Medulla oblongata (tissue), 1 donor: ENCODE data around the gene HCN2.
"Not testable (repeated sequence)": the region's sequence is repeated elsewhere in the genome, so short reads cannot be mapped to it uniquely, and the experiment has no call there.

Experiments used
- DNase-seq: peaks from one replicate; pipeline ENCODE4 v3.0.0-alpha.2; 2015; ENCODE audit errors: extremely low spot score

Gene HCN2

DNA sequence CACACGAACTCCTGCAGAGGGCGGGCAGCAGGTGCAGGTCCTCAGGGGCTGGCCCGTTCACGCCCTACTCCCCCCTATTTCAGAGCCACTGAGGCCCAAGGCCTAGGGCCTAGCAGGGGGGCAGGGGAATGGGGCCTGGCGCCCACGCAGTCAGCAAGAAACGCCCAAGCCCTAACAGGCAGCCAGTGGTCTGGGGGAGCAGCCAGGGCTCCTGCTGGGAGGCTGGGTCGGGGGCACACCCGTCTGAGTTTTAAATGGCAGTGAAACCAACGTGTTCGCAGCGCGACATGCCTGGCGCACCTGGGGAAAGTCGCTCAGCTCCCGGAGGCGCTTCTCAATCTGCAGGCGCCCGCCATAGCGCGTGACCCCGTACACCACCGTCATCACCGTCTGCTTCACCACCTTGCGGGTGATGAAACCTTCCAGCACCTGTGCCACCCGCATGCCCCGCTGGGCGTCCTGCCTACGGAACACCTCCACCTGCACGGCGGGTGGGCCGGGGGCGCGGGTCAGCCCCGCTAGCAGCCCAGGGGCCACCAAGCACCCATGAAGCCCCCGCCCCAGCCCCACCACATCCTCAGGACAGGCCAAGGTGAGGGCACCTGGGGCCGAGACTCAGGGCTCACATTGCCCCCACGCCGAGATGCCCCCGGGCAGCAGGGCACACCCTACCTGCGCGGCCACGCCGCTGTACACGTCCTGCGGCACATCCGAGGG, 29.8 kb downstream of the HCN2 start:
- no peak for DNase-seq

DNA sequence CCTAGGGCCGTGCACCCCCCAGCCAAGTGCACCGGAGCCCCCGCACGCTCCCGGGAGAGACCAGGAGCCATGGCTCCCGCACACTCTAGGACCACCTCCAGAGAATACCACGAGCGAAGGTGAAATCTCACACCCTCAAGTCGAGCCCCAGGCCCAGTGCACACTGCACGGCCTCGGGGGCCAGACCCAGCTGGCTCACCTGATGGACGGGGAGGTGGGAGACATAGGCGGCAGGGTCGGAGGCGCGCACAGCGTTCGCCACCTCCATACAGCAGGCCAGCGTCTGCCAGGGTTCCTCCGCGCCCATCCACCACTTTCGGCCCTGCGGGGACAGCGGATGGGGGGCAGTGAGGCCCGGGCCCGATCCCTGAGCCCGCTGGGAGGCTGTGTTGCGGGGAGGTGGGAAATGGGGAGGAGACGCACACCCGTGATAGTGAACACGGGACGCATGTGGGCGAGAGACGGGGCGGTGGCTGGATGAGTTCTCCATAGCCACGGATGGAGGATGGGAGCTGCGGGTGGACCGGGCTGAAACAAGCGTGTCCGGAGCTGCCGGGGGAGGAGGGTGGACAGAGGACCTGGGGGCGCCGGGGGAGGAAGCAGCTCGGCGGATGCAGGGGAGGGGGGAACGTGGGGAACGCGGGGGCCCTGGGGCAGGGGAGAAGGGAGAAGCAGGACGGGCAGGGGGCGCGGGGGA, 30.6 kb downstream of the HCN2 start:
- DNase-seq: no peak

DNA sequence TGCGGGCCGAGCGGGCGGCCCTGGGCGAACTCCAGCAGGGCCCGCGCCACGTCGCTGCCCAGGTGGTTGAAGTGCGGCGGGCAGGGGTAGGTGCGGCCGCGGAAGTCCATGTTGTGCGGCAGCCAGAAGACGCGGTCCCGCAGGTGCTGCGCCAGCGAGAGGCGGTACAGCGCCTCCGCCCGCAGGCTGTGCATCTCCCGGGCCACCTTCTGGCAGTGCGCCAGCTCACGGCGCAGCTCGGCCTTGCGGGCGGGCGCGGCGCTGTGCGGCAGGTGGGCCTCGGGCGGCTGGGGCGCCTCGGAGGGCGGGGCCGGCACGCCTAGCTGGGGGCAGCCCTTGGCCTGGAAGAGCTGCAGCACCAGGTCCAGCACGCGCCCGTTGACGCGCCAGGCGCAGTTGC, 31.5 kb downstream of the HCN2 start:
- DNase-seq: not testable (repeated sequence)

DNA sequence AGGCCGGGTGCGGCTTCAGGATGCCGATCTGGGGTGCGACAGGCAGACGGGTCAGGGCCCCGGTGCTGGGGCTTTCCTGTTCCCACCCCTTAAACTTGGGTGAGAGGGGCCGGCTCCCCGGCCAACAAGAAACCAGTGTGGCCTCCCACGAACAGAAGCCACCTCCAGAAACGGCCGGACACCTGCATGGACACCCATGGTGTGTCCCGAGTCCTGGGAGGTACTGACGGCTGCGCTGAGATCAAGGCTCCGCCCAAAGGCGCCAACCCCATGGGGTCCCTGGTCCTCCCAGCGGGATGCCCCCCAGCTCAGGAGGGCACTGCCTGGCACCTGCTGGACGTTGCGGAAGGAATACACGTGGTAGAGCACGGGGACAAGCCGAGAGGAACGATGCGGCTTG, 32.1 kb downstream of the HCN2 start:
- no peak for DNase-seq

DNA sequence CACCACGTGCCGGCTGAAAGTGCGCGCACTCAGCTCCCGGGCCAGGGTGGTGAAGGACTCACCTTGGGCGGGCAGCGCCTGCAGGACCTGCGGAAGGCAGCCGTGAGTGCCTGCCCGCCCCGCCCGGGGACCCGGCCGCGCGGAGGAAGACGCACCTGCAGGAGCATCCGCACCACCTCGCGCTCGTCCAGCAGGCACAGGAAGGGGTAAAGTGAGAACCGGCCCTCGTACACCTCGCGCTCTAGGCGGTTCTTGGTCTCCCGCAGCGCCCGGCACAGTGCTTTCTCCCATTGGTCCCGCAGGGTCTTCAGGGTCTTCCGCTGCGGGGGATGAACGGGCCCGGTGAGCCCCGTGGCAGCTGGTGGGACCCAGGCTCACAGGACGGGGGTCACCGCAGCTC, 33.0 kb downstream of the HCN2 start:
- DNase-seq: no peak

DNA sequence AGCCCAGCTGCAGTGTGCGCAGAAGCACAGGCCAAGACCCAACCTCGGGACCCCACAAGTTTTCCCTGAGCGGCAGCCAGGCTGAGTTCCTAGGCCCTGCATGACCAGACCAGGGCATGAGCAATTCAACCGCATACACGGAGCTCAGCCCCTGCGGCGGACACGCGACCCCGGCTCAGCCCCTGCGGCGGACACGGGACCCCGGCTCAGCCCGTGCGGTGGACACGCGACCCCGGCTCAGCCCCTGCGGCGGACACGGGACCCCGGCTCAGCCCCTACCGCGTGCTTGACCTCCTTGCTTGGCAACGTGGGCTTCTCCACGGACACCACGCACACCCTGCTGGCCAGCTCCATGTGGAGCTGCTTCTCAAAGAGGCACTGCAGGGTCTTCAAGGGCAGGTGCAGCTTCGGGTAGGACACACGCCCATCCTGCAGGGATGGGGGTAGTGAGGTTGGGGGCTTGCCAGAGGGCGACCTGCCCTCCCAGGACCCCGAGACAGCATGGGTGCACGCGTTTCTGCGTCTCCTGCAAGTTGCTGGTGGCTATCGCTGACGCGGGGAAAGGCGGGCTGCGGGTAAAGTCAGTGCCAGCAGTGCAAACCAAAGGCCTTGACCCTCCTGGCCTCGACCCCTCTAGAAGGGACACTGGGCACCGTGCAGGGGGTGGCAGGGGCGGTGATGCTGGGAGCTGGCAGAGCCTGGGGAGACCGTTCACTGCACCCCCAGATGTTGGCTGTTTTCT, 33.7 kb downstream of the HCN2 start:
- no peak for DNase-seq

DNA sequence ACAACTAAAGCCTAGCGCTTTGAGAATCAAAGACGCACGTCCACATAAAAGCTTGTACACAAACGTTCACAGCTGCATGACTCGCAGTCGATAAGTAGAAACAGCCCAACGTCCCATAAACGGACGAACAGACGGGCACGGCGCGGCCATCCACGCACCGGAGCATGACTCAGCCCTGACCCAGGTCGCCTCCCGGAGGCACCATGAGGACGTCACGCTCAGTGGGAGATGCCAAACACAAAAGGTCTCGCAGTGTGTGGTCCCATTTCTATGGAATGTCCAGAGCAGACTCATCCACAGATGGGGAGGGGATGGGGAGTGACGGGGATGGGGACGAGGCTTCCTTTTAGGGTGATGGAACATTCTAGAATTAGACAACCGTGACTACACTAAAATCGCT, 34.3 kb downstream of the HCN2 start:
- no peak for DNase-seq

DNA sequence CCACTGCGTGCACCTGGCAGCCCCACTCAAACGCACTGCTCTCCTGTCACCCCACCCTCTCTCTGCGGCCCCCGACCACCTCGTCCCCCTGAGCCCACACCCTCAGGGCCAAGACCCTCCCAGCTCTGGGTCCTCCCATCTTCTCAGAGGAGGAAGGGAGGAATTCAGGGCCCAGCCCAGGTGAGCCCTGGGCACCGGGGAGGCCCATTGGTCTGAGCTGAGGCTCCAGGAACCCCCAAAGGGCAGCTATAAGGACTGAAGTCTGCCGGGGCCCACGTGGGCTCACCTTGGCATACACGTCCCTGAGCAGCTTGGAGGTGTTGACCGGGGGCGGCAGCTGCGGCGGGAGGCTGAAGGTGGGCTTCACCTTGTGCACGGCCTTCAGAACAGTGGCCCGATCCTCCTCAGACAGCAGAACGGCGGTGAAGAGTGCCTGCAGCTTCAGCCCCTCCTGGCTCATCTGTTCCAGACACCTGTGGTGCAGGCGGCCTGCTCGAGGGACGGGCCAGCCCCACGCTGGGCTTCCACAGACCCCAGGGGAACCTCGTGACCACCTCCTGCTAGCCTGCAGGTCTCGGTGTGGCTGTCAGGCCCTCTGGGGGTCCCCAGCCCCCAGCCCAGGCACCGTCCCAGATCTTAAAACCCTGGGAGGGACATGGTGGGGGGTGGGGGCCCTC, 34.9 kb downstream of the HCN2 start:
- no peak for DNase-seq

DNA sequence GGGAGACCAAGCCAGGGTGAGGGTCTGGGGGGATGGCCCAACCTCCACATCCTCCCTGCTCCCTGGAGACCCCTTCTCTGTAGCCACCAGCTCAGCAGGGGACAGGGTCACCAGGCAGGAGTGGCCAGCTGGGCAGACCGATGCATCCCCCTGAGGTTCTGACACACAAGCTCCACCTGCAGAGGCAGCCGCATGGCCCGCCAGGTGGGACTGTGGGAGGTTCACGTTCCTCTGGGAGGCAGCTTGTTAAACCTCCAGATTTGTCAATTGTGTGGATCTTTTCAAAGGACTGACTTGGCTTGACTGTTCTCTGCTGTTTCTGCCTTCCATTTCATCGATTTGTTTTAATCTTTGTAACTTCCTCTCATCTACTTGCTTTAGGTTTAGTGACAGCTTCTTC, 35.6 kb downstream of the HCN2 start:
- no peak for DNase-seq

DNA sequence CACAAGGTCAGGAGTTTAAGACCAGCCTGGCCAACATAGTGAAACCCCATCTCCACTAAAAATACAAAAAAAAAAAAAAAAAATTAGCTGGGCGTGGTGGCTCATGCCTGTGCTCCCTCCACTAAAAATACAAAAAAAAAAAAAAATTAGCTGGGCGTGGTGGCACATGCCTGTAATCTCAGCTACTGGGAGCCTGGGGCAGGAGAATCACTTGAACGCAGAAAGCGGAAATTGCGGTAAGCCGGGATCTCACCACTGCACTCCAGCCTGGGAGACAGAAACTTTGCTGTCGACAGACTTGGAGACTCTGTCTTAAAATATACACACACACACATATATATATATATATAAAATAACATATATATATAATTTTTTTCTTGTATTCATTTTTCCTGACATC, 36.9 kb downstream of the HCN2 start:
- not testable (repeated sequence) for DNase-seq

DNA sequence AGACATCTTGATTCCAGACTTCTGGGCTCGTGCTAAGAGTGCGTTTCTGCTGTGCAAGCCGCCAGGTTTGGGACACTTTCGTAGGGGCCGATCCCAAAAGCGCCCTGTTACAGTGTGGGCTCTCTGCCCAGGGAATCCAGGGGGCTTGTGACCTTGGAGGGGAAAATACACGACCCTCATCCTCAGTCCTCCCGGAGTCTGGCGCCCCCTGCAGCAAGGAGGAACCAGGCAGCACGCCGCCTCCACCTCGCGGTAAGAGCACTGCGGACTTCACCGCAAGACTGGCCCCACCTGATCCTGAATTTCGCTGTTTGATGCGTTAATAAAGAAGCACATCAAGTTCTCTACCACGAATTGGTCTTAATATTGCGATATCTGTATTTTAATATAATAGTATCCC, 38.5 kb downstream of the HCN2 start:
- no peak for DNase-seq

DNA sequence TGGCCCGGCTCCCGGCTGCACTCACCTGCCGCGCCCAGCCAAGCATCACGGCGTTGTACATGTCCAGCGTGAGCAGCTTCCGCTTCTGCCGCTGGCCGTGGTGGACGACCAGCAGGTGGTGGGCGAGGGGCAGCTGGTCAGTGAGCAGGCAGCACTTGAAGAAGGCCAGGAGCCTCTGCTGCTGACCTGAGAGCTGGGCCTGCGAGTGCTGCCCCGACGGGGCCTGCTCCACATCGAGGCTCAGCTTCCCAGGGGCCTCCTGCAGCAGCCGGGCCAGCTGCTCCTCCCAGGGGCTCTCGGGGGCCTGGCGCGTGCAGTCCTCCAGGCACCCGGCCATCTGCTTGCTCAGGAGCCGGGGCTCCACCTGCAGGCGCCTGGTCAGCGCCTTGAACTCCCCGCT, 39.8 kb downstream of the HCN2 start:
- DNase-seq: not testable (repeated sequence)

DNA sequence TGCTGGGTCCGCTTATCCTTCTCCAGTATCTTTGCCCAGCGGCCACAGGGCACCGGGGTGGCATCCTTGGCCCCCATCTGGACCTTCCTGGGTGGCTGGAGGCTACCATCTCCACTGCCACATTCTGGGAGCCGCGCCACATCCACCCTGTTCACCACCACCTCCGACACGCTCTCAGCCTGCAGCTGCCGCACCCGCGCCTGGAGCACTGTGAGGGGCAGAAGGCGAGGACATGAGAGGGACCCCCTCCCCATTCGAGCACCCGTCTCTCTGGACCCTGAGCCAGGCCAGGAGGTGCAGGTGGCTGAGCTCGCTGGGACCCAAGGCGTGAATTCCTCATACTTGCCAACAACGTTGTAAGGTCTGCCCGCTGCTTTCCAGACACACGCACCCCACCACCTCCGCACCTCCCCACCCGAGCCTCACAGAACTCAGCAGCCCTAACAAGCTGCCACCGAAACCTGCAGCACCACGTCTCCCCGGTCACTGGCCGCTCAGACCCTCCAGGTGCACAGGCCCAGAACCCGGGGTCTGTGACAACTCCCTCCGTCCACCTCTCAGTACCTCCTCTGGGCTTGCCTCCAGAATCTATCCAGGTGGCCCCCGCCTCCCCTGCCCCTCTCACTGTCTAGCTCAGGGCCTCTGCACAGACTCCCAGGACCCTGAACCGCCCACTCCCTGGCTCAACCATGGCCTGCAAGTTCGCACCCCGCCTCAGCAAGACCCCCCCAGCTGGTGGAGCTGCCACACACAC, 40.5 kb downstream of the HCN2 start:
- no peak for DNase-seq

DNA sequence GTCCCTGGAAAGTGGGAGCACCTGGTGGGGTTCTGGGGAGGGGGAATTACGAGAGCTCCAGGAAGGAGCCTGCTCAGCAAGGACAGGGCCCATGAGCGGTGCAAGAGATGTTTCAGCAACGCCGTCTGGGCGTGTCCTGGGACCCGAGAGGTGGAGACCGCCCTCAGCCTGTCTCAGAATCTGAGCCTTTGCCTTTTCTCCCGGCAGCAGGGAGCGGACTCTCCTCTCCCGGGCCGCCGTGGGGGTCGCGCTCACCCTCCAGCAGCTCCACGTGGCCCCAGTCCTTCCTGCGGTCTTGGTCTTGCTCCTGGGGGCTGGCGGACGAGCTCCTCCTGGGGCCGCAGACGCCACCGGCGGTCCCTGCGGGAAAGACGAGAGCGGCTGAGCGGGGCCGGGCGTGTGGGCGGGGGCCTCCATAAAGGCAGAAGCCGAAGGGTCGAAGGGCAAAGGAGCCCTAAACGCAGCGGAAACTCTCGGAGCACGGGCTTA, 42.9 kb downstream of the HCN2 start:
- no peak for DNase-seq

DNA sequence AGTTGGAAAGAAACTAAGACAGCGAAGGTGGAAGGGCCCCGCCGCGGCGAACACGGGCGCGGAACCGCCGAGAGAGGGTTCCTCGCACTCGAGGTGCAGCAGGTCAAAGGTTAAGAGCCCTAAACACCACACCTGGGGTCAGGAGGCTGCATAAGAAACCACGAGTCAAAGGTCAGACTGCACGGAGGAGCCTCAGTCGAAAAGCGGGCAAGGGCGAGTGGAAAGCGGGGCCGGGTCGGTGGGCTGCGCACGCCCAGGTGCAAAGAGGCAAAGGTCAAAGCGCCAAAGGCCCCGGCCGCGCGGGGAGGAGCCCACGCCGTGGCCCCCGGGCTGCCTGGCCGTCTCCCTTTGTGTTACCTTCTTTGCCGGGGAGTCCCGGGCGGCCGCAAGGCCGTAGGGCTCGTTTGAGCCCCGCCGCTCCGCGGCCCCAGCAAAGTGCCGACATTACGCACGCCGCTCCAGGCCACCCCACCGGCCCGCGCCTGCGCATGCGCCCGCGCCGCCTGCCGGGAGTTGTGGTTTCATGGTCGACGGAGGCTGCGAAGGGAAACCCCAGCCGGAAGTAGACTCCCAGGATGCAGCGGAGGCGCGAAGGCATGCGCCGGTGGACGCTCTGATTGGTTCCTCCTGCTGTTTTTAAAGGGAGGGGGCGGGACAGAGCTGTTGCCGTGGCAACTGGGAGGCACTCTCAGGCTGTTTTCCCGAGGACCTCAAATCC, 43.5 kb downstream of the HCN2 start, which contains the start of gene POLRMT:
Gene POLRMT, minus strand, starts transcription at position 470 of the 718 bp plus-strand sequence. Its CDS starts 25 bp downstream, at position 445.
- peak; percentile 99 for DNase-seq

DNA sequence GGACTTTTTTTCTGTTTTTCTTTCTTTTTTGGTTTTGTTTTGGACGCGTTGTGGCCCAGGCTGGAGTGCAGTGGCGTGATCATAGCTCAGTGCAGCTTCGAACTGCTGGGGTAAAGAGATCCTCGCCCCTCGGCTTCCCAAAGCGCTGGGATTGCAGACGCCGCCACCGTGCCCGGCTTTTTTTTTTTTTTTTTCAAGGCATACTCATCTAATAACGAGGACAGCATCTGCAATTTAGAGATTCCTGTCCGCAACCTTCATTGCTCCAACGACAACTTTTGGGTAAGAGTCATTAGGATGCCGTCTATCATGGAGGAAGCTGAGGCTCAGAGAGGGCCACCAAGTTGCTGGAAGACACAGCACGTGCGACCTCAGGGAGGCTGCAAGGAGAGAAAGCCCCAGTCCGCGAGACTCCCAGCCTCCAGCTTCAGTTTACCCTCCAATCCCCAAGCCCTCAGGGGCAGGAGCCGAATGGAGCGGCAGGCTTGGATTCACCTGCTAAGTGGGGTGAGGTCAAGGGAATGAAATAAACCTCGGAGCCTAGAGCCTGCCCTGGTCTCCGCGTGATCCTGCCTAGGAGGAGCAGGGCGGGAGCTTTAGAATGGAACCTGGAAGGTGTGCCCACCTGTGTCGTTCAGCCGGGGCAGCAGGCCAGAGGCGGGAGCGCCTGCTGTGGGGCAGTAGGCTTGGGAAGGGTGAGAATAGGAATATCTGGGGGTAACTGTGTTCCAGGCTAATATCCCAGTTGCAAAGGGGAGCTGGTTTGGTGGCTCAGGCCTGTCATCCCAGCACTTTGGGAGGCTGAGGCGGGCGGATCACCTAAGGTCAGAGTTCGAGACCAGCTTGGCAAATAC, 44.3 kb downstream of the HCN2 start:
- DNase-seq: no peak

DNA sequence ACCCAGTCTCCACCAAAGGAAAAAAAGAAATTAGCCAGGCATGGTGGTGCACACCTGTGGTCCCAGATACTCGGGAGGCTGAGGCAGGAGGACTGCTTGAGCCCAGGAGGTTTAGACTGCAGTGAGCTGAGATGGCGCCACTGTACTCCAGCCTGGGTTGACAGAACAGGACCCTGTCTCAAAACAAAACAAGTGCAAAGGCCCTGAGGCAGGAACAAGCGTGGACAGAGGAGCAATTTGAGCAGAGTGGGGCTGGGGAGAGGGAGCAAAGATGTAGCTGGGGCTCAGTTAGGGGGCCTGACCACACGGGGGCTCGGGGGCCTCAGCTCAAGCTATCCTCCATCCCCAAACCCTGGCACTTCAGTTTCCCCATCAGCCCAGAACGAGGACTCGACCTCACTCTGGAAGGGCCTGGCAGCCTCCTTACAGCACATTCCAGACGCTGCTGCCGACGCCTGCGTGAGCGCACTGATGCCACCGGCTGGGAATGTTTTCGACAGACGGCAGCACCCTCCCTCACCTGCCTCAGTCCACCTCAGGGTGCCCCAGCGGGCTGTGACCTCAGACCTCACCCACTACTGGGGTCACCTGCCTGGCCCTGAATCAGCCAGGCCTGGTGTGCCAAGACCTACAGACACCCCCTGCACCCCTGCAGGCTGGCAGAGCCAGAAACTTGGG, 45.4 kb downstream of the HCN2 start:
- no peak for DNase-seq

DNA sequence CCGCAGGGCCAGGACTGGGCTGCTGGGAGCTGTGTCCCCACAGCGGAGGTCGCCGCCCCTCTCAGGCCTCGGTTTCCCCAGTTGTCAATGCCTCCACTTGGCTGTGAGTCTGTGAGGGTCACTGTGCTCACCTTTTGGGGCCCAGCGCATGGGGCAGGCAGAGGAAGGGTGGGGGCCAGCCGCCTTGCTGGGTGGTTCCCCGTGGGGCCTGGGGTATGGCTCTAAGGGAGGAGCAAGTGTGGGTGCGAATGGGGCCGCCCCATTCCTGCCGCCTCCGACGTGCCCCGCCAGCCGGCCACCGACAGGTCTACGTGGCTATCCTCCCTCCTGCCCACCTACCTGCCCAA, 49.2 kb downstream of the HCN2 start:
- DNase-seq: no peak
